Measurements from ENCODE around the gene ARPC5. TPM values are rescaled to one million over a fixed set of nuclear protein-coding genes. Genes with fewer than 3 reads are reported as not detected.

The ARPC5 gene
- total RNA-seq, 2 donors from 2014 or later: 39.2 to 47.0 TPM

GRCh38 chr1:183652107-183652506 lies 16.5 kb upstream of the ARPC5 start:
- H3K4me1 ChIP-seq: peaks cover 0 to 49% of the 10 kb centered on the region in 2 donors
- peak overlapping the region in 1 of 2 donors; percentile 62 for H3K27ac ChIP-seq

GRCh38 chr1:183651612-183652011 lies 16.0 kb upstream of the ARPC5 start:
- no peaks in the 10 kb centered on the region for H3K36me3 ChIP-seq
- DNase-seq (ENCODE audit: low spot score): no peak
- TF ChIP-seq CTCF (IDR thresholded peaks at IDR 0.05): no peak
- no peaks in the 10 kb centered on the region for H3K27me3 ChIP-seq
- no peaks in the 10 kb centered on the region for H3K9me3 ChIP-seq
- H3K27ac ChIP-seq: no peak overlapping the region
- H3K4me3 ChIP-seq: no peak overlapping the region
- peaks cover 0 to 54% of the 10 kb centered on the region in 2 donors for H3K4me1 ChIP-seq

More at GRCh38 chr1:183652107-183652506, 16.5 kb upstream of the ARPC5 start:
- no peak for DNase-seq (ENCODE audit: low spot score)
- Histone ChIP-seq H3K4me3 (no peak overlapping the region), H3K9me3 (no peaks in the 10 kb centered on the region), H3K27me3 (no peaks in the 10 kb centered on the region), H3K36me3 (no peaks in the 10 kb centered on the region)
- TF ChIP-seq CTCF (IDR thresholded peaks at IDR 0.05): no peak

GRCh38 chr1:183648042-183648441 lies 12.5 kb upstream of the ARPC5 start:
- H3K27me3 ChIP-seq: no peaks in the 10 kb centered on the region
- H3K36me3 ChIP-seq: no peaks in the 10 kb centered on the region
- no peak for DNase-seq (ENCODE audit: low spot score)
- H3K27ac ChIP-seq: no peak overlapping the region
- peaks cover 0 to 31% of the 10 kb centered on the region in 2 donors for H3K4me1 ChIP-seq
- H3K9me3 ChIP-seq: no peaks in the 10 kb centered on the region
- H3K4me3 ChIP-seq: no peak overlapping the region
- no peak for TF ChIP-seq CTCF (IDR thresholded peaks at IDR 0.05)

- Histone ChIP-seq H3K4me1 (peaks cover 0 to 21% of the 10 kb centered on the region in 2 donors), H3K27me3 (no peaks in the 10 kb centered on the region), H3K4me3 (no peak overlapping the region), H3K27ac (no peak overlapping the region), H3K36me3 (no peaks in the 10 kb centered on the region), H3K9me3 (no peaks in the 10 kb centered on the region)
- no peak for TF ChIP-seq CTCF (IDR thresholded peaks at IDR 0.05)
- no peak for DNase-seq (ENCODE audit: low spot score)
Observed at GRCh38 chr1:183646776-183647175, 11.2 kb upstream of the ARPC5 start.

- DNase-seq (ENCODE audit: low spot score): no peak
- no peak for TF ChIP-seq CTCF (IDR thresholded peaks at IDR 0.05)
- no peaks in the 10 kb centered on the region for H3K9me3 ChIP-seq
- no peaks in the 10 kb centered on the region for H3K27me3 ChIP-seq
- no peaks in the 10 kb centered on the region for H3K36me3 ChIP-seq
- peaks cover 0 to 21% of the 10 kb centered on the region in 2 donors for H3K4me1 ChIP-seq
- no peak overlapping the region for H3K27ac ChIP-seq
- H3K4me3 ChIP-seq: no peak overlapping the region
Observed at GRCh38 chr1:183645531-183645930, 9.9 kb upstream of the ARPC5 start.

GRCh38 chr1:183642166-183642565 lies 6.6 kb upstream of the ARPC5 start:
- Histone ChIP-seq H3K9me3 (no peaks in the 10 kb centered on the region), H3K4me1 (peaks cover 0 to 7% of the 10 kb centered on the region in 2 donors), H3K27ac (no peak overlapping the region), H3K27me3 (no peaks in the 10 kb centered on the region), H3K4me3 (no peak overlapping the region), H3K36me3 (no peaks in the 10 kb centered on the region)
- DNase-seq (ENCODE audit: low spot score): no peak
- no peak for TF ChIP-seq CTCF (IDR thresholded peaks at IDR 0.05)

All from right atrium auricular region (tissue), 2 donors.